Type B pancreatic cell (in vitro differentiated cells): ENCODE data around the gene CCR7. TPM values are rescaled to one million over a fixed set of nuclear protein-coding genes. Genes with fewer than 3 reads are reported as not detected.

Source experiments
- DNase-seq: peaks from one replicate; pipeline ENCODE4 v3.0.0; 2021; ENCODE audit warnings: mixed read lengths; ENCODE audit not compliant: unreplicated experiment; ENCODE audit errors: extremely low spot score
- H3K27ac Mint-ChIP-seq: 2 replicates; pipeline ENCODE4 v1.8.0; 2021; ENCODE audit warnings: mild to moderate bottlenecking, mixed read lengths
- H3K27me3 Mint-ChIP-seq: 2 replicates; pipeline ENCODE4 v1.8.0; 2021; ENCODE audit warnings: mixed read lengths
- H3K36me3 Mint-ChIP-seq: 2 replicates; pipeline ENCODE4 v1.8.0; 2021; ENCODE audit warnings: mixed read lengths
- H3K4me1 Mint-ChIP-seq: one replicate; pipeline ENCODE4 v1.8.0; 2021; ENCODE audit warnings: mixed read lengths; ENCODE audit not compliant: unreplicated experiment
- H3K4me3 Mint-ChIP-seq: 2 replicates; pipeline ENCODE4 v1.8.0; 2021; ENCODE audit warnings: mild to moderate bottlenecking, mixed read lengths
- H3K9me3 Mint-ChIP-seq: 2 replicates; pipeline ENCODE4 v1.8.0; 2021; ENCODE audit warnings: mixed read lengths
- total RNA-seq: library from RNA; stranded (reverse); gene quantifications from 2 replicates; pipeline ENCODE4 v1.2.1, GENCODE V29; 2021; ENCODE audit warnings: low replicate concordance
- TF ChIP-seq, protein P1 (sequence below): fragments of 200-600 bp; sonication (generic); conservative IDR thresholded peaks from 2 replicates; pipeline ENCODE4 v1.5.0; 2021; ENCODE audit warnings: antibody characterized with exemption, mild to moderate bottlenecking

Gene CCR7
- total RNA-seq, 1 donor from 2014 or later = not detected

DNA sequence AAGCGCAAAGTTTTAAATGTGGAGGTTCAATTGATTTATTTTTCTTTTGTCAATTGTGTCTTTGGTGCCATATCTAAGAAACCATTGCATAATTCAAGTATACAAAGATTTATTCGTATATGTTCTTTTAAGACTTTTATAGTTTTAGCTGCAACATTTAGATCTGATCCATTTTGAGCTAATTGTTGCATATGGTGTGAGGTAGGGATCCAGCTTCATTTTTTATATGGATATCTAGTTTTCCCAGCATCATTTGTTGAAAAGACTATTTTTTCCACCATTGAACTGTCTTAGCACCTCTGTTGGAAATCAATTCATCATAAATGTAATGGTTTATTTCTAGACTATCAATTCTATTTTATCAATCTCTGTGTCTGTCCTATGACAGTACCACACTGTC lies 2.1 kb upstream of the CCR7 start:
- no peaks in the 10 kb centered on the region for H3K36me3 Mint-ChIP-seq
- H3K9me3 Mint-ChIP-seq = no peaks in the 10 kb centered on the region
- peaks cover 40% of the 10 kb centered on the region for H3K27me3 Mint-ChIP-seq
- DNase-seq = no peak
- no peak overlapping the region for H3K27ac Mint-ChIP-seq
- H3K4me1 Mint-ChIP-seq = no peaks in the 10 kb centered on the region
- TF ChIP-seq, protein P1, sequence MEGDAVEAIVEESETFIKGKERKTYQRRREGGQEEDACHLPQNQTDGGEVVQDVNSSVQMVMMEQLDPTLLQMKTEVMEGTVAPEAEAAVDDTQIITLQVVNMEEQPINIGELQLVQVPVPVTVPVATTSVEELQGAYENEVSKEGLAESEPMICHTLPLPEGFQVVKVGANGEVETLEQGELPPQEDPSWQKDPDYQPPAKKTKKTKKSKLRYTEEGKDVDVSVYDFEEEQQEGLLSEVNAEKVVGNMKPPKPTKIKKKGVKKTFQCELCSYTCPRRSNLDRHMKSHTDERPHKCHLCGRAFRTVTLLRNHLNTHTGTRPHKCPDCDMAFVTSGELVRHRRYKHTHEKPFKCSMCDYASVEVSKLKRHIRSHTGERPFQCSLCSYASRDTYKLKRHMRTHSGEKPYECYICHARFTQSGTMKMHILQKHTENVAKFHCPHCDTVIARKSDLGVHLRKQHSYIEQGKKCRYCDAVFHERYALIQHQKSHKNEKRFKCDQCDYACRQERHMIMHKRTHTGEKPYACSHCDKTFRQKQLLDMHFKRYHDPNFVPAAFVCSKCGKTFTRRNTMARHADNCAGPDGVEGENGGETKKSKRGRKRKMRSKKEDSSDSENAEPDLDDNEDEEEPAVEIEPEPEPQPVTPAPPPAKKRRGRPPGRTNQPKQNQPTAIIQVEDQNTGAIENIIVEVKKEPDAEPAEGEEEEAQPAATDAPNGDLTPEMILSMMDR = no peak
- H3K4me3 Mint-ChIP-seq = no peak overlapping the region

- DNase-seq = no peak
- no peaks in the 10 kb centered on the region for H3K36me3 Mint-ChIP-seq
- peaks cover 3% of the 10 kb centered on the region for H3K4me1 Mint-ChIP-seq
- H3K27me3 Mint-ChIP-seq = peaks cover 36% of the 10 kb centered on the region
- H3K27ac Mint-ChIP-seq = no peak overlapping the region
- TF ChIP-seq, protein P1 = no peak
- no peak overlapping the region for H3K4me3 Mint-ChIP-seq
- no peaks in the 10 kb centered on the region for H3K9me3 Mint-ChIP-seq
Observed at GRCh38 chr17:40565769-40566409, 617 bp upstream of the CCR7 start.

DNA sequence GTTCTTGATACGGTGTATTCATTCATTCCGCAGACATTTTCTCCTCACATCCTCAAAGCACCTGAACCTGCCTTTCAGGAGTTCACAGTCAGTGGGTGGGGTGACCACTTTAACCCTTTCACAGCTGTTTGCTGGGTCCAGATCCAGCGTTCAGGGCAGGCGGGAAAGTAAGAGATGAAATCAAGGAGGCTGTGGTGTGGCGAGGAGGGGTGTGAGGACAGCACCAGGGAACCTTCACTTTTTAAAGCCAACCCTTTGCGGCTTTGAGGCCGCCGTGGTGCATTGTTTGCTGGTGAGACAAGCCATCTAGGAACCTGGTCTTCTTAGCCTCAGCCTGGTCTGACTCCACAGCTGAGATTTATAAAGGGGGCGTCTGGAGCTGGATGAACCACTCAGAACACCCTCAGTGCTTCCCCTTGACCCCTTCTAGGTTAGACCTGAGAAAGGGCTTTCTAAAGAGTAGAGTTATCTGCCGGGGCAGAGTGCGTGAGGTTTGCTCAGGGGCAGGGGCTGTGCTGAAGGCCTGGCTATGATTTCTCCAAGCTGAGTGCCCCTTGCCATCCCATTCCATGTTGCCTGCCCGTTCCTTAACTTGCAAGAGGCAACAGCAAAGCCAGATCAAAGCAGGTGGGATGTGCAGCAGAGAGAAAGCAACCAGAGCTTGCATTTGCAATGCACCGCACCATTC lies 933 bp downstream of the CCR7 start:
- Mint-ChIP-seq H3K4me1 (peaks cover 15% of the 10 kb centered on the region), H3K9me3 (no peaks in the 10 kb centered on the region), H3K4me3 (no peak overlapping the region), H3K27ac (no peak overlapping the region), H3K27me3 (peaks cover 29% of the 10 kb centered on the region), H3K36me3 (no peaks in the 10 kb centered on the region)
- DNase-seq = peak; percentile 53
- TF ChIP-seq, protein P1 = no peak

DNA sequence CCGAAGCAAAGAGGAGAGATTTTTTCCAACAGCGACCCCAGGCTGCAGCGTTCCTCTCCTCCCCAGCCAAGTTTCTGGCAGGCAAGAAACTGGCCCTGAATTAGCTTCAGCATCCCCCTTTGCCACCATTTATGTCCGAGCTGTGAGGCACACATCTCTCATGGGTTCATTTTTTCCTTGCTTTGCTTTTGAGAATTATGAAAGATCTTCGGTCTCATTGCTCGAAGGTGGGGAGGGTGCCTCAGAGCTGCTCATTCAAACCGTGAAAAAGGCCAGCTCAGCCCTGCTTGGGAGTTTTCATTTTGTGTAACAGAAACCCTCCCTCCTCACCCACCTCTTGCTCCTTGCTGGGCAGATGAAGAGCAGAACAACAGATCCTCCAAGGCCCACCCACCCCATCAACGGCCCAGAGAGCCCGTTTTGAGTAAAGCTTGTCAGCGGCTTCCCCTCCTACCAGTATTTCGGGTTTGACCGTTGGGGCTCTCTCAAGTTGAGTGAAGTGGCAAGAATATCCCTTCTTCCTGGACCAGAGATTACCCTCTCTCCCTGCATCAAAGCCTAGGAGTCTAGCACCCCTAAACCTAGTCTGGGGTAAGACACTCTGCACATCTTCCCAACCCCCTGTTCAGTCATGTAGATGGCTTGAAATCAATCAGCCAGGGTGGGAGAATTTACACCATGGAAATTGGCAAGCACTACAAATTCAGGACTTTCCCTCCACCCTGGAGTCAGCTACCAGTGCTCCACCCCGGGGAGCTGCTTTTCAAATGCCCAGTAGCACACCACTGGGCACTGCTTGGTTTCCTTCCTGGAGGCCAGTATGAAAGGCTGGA lies 1.8 kb downstream of the CCR7 start:
- H3K4me1 Mint-ChIP-seq = peaks cover 19% of the 10 kb centered on the region
- no peak for DNase-seq
- peak overlapping the region; percentile 22 for H3K4me3 Mint-ChIP-seq
- TF ChIP-seq, protein P1 = no peak
- peaks cover 31% of the 10 kb centered on the region for H3K27me3 Mint-ChIP-seq
- H3K9me3 Mint-ChIP-seq = no peaks in the 10 kb centered on the region
- no peak overlapping the region for H3K27ac Mint-ChIP-seq
- no peaks in the 10 kb centered on the region for H3K36me3 Mint-ChIP-seq

DNA sequence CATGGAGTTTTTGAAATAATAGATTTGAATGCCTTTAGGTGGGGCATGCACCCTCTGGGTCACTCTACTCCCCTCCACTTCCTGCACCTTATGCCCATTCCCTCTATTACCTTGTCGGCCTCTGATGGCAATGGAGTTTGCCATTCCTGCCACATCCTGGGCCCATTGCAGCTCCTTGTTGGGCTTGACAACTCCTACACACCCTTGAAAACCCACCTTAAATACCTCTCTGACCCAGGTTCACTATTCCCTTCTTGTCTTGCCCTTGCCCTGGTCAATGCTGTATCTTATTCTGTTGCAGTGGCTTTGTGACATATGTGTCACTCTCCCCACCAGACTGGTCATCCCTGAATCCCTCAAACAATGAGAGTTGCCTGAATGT lies 2.4 kb downstream of the CCR7 start:
- peaks cover 32% of the 10 kb centered on the region for H3K27me3 Mint-ChIP-seq
- no peaks in the 10 kb centered on the region for H3K9me3 Mint-ChIP-seq
- no peak overlapping the region for H3K27ac Mint-ChIP-seq
- H3K36me3 Mint-ChIP-seq = no peaks in the 10 kb centered on the region
- DNase-seq = peak; percentile 48
- no peak overlapping the region for H3K4me3 Mint-ChIP-seq
- TF ChIP-seq, protein P1 = no peak
- H3K4me1 Mint-ChIP-seq = peaks cover 22% of the 10 kb centered on the region
